ENCODE results near the gene PARD3B. TPM values are rescaled to one million over a fixed set of nuclear protein-coding genes. Genes with fewer than 3 reads are reported as not detected.

PARD3B gene
- total and polyA plus RNA-seq, 2 of the 4 experiments (the other 2 are of a cell fraction), result 3.3 to 15.6 TPM

GRCh38 chr2:205483095-205483494 is 937.8 kb downstream of the PARD3B start:
- H3K18ac ChIP-seq (ENCODE audit: low read depth, low read length), result no peak overlapping the region; the same call in 1 of the 2 replicates
- in situ Hi-C loops (cut with MboI; ENCODE audit: low sequenced_read_pairs), result no loop called here
- no peak overlapping the region for H4K5ac ChIP-seq (ENCODE audit: low read depth, low read length)
- no peak overlapping the region for H2BK120ac ChIP-seq (ENCODE audit: low read depth, low read length)
- ChIA-PET POLR2A (ENCODE audit: unreplicated experiment) (no interaction called here), CTCF (interaction anchor here (0.6 to 1.0 kb wide), 4 partner anchors 10 to 25 kb away, joined by 3 to 4 read pairs (median 3); no protein-coding TSS in a partner anchor)
- no peak overlapping the region for H2AK9ac ChIP-seq (replicated peaks; ENCODE audit: low read depth, low read length, poor library complexity)
- peaks cover 2% of the 10 kb centered on the region; the same call in 1 of the 2 replicates for H3K4me1 ChIP-seq (ENCODE audit: control insufficient read depth, insufficient read depth, low read length)
- H3K27ac ChIP-seq (ENCODE audit: insufficient read depth, low read length), result no peak overlapping the region
- H3K4me2 ChIP-seq (ENCODE audit: low read depth, low read length), result no peak overlapping the region
- BruUV-seq (replicated peaks), result no TSS peak
- TF ChIP-seq SMC3 (IDR thresholded peaks at IDR 0.05; ENCODE audit: low read depth, low read length) (no peak), POLR2A (IDR thresholded peaks at IDR 0.05; ENCODE audit: low read depth, low read length) (no peak), MAFK (IDR thresholded peaks at IDR 0.05; ENCODE audit: low read depth, low read length) (no peak), MAZ (IDR thresholded peaks at IDR 0.05; ENCODE audit: borderline replicate concordance, low read depth, low read length) (no peak), NFE2L2 (IDR thresholded peaks at IDR 0.05; ENCODE audit: low read depth, low read length) (no peak), RAD21 (IDR thresholded peaks at IDR 0.05; ENCODE audit: low read length) (no peak), BHLHE40 (IDR thresholded peaks at IDR 0.05; ENCODE audit: low read depth, low read length) (no peak), RCOR1 (IDR thresholded peaks at IDR 0.05; ENCODE audit: insufficient replicate concordance, low read length) (no peak)
- no peak overlapping the region for H3K4ac ChIP-seq (ENCODE audit: low read depth, low read length)
- no peak overlapping the region for H3K4me3 ChIP-seq (ENCODE audit: insufficient read depth, low read depth, low read length)
- no peak overlapping the region for H2BK5ac ChIP-seq (ENCODE audit: low read depth, low read length, poor library complexity, severe bottlenecking)
- H2AK5ac ChIP-seq (ENCODE audit: low read depth, low read length), result no peak overlapping the region
- H2AFZ ChIP-seq (replicated peaks; ENCODE audit: low read length, poor library complexity), result no peak overlapping the region
- no peaks in the 10 kb centered on the region for H4K20me1 ChIP-seq (ENCODE audit: insufficient read depth, low read length)
- no peaks in the 10 kb centered on the region for H3K36me3 ChIP-seq (ENCODE audit: control insufficient read depth, insufficient read depth, low read length)
- H4K91ac ChIP-seq (ENCODE audit: insufficient read depth, low read depth, low read length), result no peak overlapping the region
- no peaks in the 10 kb centered on the region for H3K79me1 ChIP-seq (ENCODE audit: low read depth in 1 of 2, low read length in 2 of 2)
- no peaks in the 10 kb centered on the region for H3K27me3 ChIP-seq (ENCODE audit: control insufficient read depth, insufficient read depth, low read length)
- no peak overlapping the region for H2BK15ac ChIP-seq (ENCODE audit: low read depth, low read length)
- no peak overlapping the region for H3K14ac ChIP-seq (replicated peaks; ENCODE audit: low read depth, low read length)
- DNase-seq (no peak), ATAC-seq (ENCODE audit: low read depth) (no peak)
- H3K56ac ChIP-seq (ENCODE audit: extremely low read depth, insufficient read depth, low read length), result no peak overlapping the region
- no peak overlapping the region for H3K23ac ChIP-seq (ENCODE audit: low read depth, low read length)
- no peak overlapping the region for H4K8ac ChIP-seq (ENCODE audit: low read depth in 2 of 2, low read length in 2 of 2)
- H2BK20ac ChIP-seq (ENCODE audit: low read depth, low read length), result no peak overlapping the region
- intact Hi-C loops (cut with micrococcal nuclease), result no loop called here
- H3K9me3 ChIP-seq (ENCODE audit: control insufficient read depth, insufficient read depth, low read length), result no peaks in the 10 kb centered on the region
- dilution Hi-C loops (cut with HindIII; ENCODE audit: low sequenced_read_pairs, unreplicated experiment), result no loop called here
- H3K9ac ChIP-seq (ENCODE audit: low read depth, low read length), result no peak overlapping the region
- H3K9me1 ChIP-seq (ENCODE audit: insufficient read depth, low read length), result no peaks in the 10 kb centered on the region
